ENCODE measurements around the gene CLDND2. TPM values are rescaled to one million over a fixed set of nuclear protein-coding genes. Genes with fewer than 3 reads are reported as not detected.

CLDND2 gene
- total RNA-seq, 2 donors from 2014 or later, result not detected

- H3K27ac ChIP-seq, result peak overlapping the region; percentile 95 to 99
These were observed 4.3 kb downstream of the CLDND2 start for GRCh38 chr19:51364200-51365106.

GRCh38 chr19:51361239-51361638, 7.6 kb downstream of the CLDND2 start:
- H3K36me3 ChIP-seq, result no peaks in the 10 kb centered on the region
- no peak overlapping the region for H3K4me3 ChIP-seq
- H3K27ac ChIP-seq, result peak overlapping the region; percentile 14 to 45
- no peak for DNase-seq (ENCODE audit: low spot score)
- peaks cover 0 to 39% of the 10 kb centered on the region in 2 donors for H3K4me1 ChIP-seq
- TF ChIP-seq CTCF (IDR thresholded peaks at IDR 0.05), result no peak
- no peaks in the 10 kb centered on the region for H3K9me3 ChIP-seq
- no peaks in the 10 kb centered on the region for H3K27me3 ChIP-seq

More at GRCh38 chr19:51364200-51365106, 4.3 kb downstream of the CLDND2 start:
- H3K4me3 ChIP-seq, result peak overlapping the region in 1 of 2 donors; percentile 78
- no peaks in the 10 kb centered on the region for H3K36me3 ChIP-seq
- peaks cover 0 to 48% of the 10 kb centered on the region in 2 donors for H3K4me1 ChIP-seq
- no peak for DNase-seq (ENCODE audit: low spot score)
- no peaks in the 10 kb centered on the region for H3K27me3 ChIP-seq
- no peak for TF ChIP-seq CTCF (IDR thresholded peaks at IDR 0.05)
- H3K9me3 ChIP-seq, result no peaks in the 10 kb centered on the region

GRCh38 chr19:51359294-51359693, 9.5 kb downstream of the CLDND2 start:
- Histone ChIP-seq H3K9me3 (no peaks in the 10 kb centered on the region), H3K4me1 (peaks cover 0 to 24% of the 10 kb centered on the region in 2 donors), H3K36me3 (no peaks in the 10 kb centered on the region), H3K4me3 (no peak overlapping the region), H3K27me3 (no peaks in the 10 kb centered on the region), H3K27ac (no peak overlapping the region)
- DNase-seq (ENCODE audit: low spot score), result no peak
- no peak for TF ChIP-seq CTCF (IDR thresholded peaks at IDR 0.05)

GRCh38 chr19:51357952-51358351, 10.9 kb downstream of the CLDND2 start:
- no peaks in the 10 kb centered on the region for H3K9me3 ChIP-seq
- H3K36me3 ChIP-seq, result peaks cover 1% of the 10 kb centered on the region
- H3K4me1 ChIP-seq, result peaks cover 0 to 12% of the 10 kb centered on the region in 2 donors
- no peak overlapping the region for H3K4me3 ChIP-seq
- H3K27me3 ChIP-seq, result no peaks in the 10 kb centered on the region
- no peak overlapping the region for H3K27ac ChIP-seq
- TF ChIP-seq CTCF (IDR thresholded peaks at IDR 0.05), result no peak
- no peak for DNase-seq (ENCODE audit: low spot score)

GRCh38 chr19:51356159-51356801, 12.5 kb downstream of the CLDND2 start:
- no peak overlapping the region for H3K4me3 ChIP-seq
- H3K4me1 ChIP-seq, result no peaks in the 10 kb centered on the region
- DNase-seq (ENCODE audit: low spot score), result no peak
- H3K27me3 ChIP-seq, result no peaks in the 10 kb centered on the region
- no peak overlapping the region for H3K27ac ChIP-seq
- no peaks in the 10 kb centered on the region for H3K9me3 ChIP-seq
- TF ChIP-seq CTCF (IDR thresholded peaks at IDR 0.05), result no peak
- H3K36me3 ChIP-seq, result peaks cover 15% of the 10 kb centered on the region
